EH (cell line): ENCODE data around the gene UGT1A5.

Experiments used
- DNase-seq: peaks from one replicate; pipeline ENCODE4 v3.0.0-alpha.2; 2015; ENCODE audit warnings: low read depth

UGT1A5 gene

GRCh38 chr2:233712611-233713261, at the start of gene UGT1A5:
UGT1A5 (plus strand) TSS chr2:233712907; CDS start chr2:233712992, 85 bp downstream.
- no peak for DNase-seq

GRCh38 chr2:233663911-233664310, 48.8 kb upstream of the UGT1A5 start:
- peak; percentile 73 for DNase-seq

- DNase-seq: no peak
Observed at GRCh38 chr2:233668605-233669260, 44.0 kb upstream of the UGT1A5 start.

- no peak for DNase-seq
Observed at GRCh38 chr2:233671290-233672161, 41.2 kb upstream of the UGT1A5 start, which contains the start of gene UGT1A9. UGT1A9 (plus strand) TSS chr2:233671898; CDS start chr2:233671935, 37 bp downstream.

- no peak for DNase-seq
Observed at GRCh38 chr2:233672886-233673285, 39.8 kb upstream of the UGT1A5 start.

GRCh38 chr2:233673896-233674295, 38.8 kb upstream of the UGT1A5 start:
- no peak for DNase-seq

GRCh38 chr2:233674314-233674713, 38.4 kb upstream of the UGT1A5 start:
- no peak for DNase-seq

GRCh38 chr2:233674995-233675394, 37.7 kb upstream of the UGT1A5 start:
- DNase-seq: peak; percentile 11

- peak; percentile 72 for DNase-seq
Observed at GRCh38 chr2:233676046-233676445, 36.7 kb upstream of the UGT1A5 start.

- DNase-seq: no peak
Observed at GRCh38 chr2:233679196-233679595, 33.5 kb upstream of the UGT1A5 start.

- peak; percentile 65 for DNase-seq
Observed at GRCh38 chr2:233680361-233681045, 32.2 kb upstream of the UGT1A5 start.

- no peak for DNase-seq
Observed at GRCh38 chr2:233681521-233682099, 31.1 kb upstream of the UGT1A5 start, which contains the start of gene UGT1A7. UGT1A7 (plus strand) TSS chr2:233681901; CDS start chr2:233681938, 37 bp downstream.

GRCh38 chr2:233684640-233685039, 28.1 kb upstream of the UGT1A5 start:
- DNase-seq: no peak

GRCh38 chr2:233686928-233687327, 25.8 kb upstream of the UGT1A5 start:
- no peak for DNase-seq

GRCh38 chr2:233688341-233688740, 24.4 kb upstream of the UGT1A5 start:
- DNase-seq: no peak

- no peak for DNase-seq
Observed at GRCh38 chr2:233689031-233689430, 23.7 kb upstream of the UGT1A5 start.

GRCh38 chr2:233689501-233689900, 23.2 kb upstream of the UGT1A5 start:
- DNase-seq: no peak

GRCh38 chr2:233690444-233690843, 22.3 kb upstream of the UGT1A5 start:
- DNase-seq: peak; percentile 70

- DNase-seq: no peak
Observed at GRCh38 chr2:233691443-233692433, 21.0 kb upstream of the UGT1A5 start.

- DNase-seq: no peak
Observed at GRCh38 chr2:233692648-233693047, 20.1 kb upstream of the UGT1A5 start, which contains the start of gene UGT1A6. UGT1A6 (plus strand) TSS chr2:233692890; CDS start chr2:233693005, 115 bp downstream.
